Renal cortical epithelial cell (primary cell): Measurements from ENCODE around the gene KRT38. TPM values are rescaled to one million over a fixed set of nuclear protein-coding genes. Genes with fewer than 3 reads are reported as not detected.

Experiments used
- DNase-seq: peaks from one replicate; pipeline ENCODE4 v3.0.0-alpha.2; 2011; ENCODE audit warnings: low read depth
- total RNA-seq: library from RNA; depleted of rRNA; stranded (reverse); fragments of >200 nt; gene quantifications from 2 replicates; pipeline ENCODE4 v1.2.3, GENCODE V29; 2014

Gene KRT38
- total RNA-seq: not detected in 2 replicates

- DNase-seq: no peak
Measured at GRCh38 chr17:41440531-41441033, at the start of gene KRT38. TSS of gene KRT38 (minus strand) at chr17:41440983. CDS start at chr17:41440921, 62 bp downstream.

GRCh38 chr17:41489531-41489930 is 48.7 kb upstream of the KRT38 start, which contains the start of gene KRT36:
TSS of gene KRT36 (minus strand) at chr17:41489910. CDS start at chr17:41489864, 46 bp downstream.
- DNase-seq: no peak

DNA sequence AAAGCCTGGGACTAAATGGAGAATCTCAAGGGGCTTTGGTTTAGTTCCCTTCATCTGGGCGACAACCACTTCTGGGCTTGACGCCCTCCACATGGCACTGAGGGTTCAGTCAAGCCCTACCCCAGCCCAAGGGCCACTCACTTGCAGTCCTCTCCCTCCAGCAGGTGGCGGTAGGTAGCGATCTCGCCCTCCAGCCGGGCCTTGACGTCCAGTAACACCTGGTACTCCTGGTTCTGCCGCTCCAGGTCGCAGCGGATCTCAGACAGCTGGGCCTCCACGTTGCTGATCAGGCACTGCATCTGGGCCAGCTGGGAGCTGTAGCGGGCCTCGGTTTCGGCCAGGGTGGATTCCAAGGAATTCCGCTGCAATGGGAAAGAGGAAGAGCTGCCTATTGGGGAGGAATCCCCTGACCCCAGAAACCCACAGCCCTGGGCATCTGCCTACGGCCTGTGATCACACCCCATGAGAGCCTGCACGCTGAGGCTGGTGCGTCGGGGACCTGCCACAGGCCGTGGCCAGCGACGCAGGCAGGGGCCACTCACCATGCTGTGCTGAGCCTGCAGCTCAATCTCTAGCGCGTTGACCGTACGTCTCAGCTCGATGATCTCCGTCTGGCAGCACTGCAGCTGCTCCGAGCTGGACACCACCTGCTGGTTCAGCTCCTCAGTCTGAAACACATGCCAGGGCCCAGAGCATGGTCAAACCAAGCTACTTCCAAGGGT is 46.2 kb upstream of the KRT38 start:
- no peak for DNase-seq

GRCh38 chr17:41486316-41486715 is 45.5 kb upstream of the KRT38 start:
- DNase-seq: no peak

DNA sequence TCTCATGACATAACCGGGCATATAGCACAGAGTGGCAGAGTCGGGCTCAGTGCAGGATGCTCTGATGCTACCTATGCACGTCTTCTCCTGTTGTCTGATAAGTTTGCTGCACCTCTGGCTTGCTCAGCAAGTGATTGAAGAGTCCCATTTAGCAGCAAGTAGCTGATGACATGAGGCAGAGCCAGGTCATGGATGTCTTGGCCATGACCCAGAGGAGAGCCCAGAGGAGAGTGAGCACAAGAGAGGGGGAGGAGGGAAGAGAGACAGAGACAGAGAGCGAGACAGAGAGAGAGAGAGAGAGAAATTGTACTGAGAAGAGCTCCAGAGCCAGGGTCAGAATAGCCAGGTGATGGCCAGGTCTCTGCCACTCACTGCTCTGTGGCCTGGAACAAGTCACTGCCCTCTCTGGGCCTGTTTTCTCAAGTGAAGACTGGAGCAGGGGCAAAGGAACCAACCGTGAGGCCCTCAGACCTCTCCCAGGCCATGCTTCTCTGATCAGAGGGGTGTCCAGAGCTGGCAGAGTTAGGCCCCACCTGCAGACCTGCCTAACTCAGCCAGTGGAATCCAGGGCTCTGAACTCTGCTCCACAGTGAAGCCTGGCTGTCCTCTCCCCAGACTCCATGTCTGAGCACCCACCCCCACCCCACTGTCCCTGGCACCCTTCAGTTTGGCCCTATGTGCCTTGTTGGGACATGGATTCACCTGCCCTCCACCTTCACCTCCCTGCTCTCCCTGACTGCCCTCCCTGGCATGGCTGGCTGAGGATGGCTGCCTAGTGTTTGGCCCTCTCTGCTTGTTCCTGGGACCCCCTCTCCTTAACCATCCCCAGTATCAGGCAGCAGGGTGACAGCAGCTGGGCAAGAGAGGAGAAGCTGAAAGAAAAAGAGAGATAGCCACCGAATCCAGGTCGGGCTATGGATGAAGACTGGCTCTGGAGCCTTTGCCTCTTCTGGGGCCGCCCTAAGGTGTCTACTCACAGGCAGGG is 44.4 kb upstream of the KRT38 start:
- DNase-seq: no peak

DNA sequence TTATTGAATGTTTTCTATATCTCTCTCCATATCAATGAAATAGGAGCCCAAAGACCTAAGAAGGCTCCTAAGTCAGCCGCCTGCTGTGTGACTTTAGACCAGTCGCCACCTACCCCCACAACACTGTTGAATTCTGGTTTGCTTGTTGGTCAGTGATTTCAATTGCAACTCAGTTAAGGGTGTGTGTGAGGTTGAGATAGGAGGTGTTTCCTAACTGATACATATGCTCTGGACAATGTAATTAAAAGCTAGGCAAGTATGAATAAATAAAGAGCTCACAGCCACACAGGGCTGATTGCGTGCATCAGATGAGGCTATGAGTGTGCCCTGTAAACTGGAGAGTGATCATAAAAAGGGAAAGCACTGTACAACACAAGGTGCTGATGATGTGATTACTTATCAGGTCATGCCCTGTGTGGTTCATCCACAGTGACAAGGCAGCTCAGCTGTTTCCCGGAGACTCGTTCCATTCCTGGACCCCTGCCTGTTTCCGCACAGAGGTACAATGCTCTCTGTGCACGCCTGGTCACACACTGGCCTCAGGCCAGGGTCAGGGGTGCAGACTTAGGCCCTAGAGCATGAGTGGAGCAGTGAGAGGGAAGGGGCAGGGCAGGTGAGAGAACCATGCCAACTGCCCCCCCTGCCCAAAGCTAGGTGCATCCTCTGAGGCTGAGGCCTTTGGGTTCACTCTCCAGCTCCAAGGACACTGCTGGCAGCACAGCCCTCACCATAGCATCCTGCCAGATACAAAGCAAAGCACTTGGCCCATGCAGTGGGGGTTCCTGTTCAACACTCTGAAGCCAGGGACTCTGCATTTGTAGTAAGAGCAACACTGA is 43.4 kb upstream of the KRT38 start:
- DNase-seq: peak; percentile 32

DNA sequence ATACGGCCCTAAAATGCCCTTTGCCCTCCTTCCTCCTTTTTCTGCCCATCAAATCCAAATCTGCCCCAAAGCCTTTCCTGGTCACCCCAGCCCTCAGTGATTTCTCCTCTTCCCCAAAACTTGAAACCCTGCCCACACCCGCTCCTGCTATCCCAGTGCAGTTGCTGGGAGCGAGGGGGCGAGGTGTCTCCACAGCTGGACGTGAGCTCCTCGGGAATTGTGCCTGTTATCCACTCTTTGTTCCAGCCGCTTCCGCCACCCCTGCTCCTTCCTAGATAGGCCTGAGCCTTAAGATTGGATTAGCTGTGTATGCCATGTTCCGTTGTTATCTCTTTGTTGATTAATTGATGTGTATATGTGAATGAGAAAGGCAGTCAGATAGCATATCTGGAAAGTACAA is 42.7 kb upstream of the KRT38 start:
- no peak for DNase-seq

DNA sequence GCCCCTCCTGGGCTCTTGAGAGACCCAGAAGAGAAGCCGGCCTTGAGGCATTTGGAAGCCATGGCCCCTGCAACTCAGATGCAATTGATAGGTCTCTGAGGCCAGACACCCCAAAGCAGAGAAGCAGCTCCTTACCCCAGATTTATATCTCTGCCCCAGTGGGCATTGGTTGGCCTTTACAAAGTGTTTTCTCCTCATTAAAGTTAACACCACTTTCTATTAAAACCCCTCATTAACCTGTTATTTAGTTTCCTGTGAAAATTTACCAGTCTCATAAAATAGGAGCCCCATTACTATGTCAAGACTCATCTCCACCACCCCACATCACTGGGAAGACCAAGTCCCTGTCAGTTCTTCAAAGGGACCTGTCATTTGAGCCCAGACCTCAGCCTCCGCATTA is 40.3 kb upstream of the KRT38 start, which contains the start of gene KRT35:
Gene KRT35 (minus strand): TSS at position 116 of the 400 bp plus-strand sequence. CDS start 54 bp downstream, at position 62.
- DNase-seq: no peak

- DNase-seq: no peak
Measured at GRCh38 chr17:41480581-41480980, 39.8 kb upstream of the KRT38 start.

- DNase-seq: no peak
Measured at GRCh38 chr17:41480136-41480535, 39.4 kb upstream of the KRT38 start.

- peak; percentile 58 for DNase-seq
Measured at GRCh38 chr17:41478237-41478636, 37.5 kb upstream of the KRT38 start.

GRCh38 chr17:41476866-41477815 is 36.4 kb upstream of the KRT38 start:
- no peak for DNase-seq

DNA sequence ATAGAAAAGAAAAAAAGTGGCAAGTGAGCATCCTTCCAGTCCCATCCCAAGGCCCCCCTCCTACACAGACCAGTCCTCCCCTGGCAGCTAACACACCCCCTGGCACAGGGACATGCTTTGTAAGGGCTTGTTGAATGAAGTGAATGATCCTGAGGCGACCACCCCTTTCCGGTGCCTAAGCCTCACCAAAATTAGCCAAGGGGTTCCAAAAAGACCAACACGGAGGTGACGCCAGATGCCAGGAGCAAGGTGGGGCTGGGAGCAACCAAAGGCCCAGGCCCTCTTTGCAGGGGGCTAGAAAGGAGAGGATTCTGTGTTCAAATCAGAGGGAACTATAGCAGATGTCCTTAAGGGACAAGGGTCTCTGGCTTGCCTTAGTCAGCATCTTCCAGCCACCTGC is 34.6 kb upstream of the KRT38 start:
- no peak for DNase-seq

- no peak for DNase-seq
Measured at GRCh38 chr17:41474863-41475262, 34.1 kb upstream of the KRT38 start.

- no peak for DNase-seq
Measured at GRCh38 chr17:41468346-41468745, 27.6 kb upstream of the KRT38 start.

- peak; percentile 25 for DNase-seq
Measured at GRCh38 chr17:41467561-41467960, 26.8 kb upstream of the KRT38 start.

DNA sequence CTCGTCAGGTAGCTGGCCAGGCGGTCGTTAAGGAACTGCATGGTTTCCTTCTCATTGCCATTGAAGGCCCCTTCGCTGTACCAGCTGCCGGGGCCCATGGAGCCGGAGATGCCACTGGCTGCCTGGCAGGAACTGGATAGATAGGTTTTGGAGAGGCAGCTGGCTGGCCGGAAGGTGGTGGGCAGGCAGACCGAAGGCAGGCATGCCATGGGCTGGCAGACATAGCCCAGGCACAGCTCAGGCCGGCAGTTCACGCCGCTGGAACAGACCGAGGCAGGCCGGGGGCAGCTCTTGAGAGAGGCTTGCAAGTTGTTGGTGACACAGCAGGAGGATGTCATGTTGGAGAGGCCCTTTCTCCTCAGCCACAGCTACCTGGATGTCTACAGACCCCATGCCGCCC is 26.2 kb upstream of the KRT38 start, which contains the start of gene KRT32:
Gene KRT32 (minus strand): TSS at position 399 of the 400 bp plus-strand sequence. CDS start 61 bp downstream, at position 338.
- no peak for DNase-seq

GRCh38 chr17:41464682-41465081 is 23.9 kb upstream of the KRT38 start:
- peak; percentile 97 for DNase-seq

GRCh38 chr17:41464173-41464572 is 23.4 kb upstream of the KRT38 start:
- DNase-seq: no peak

GRCh38 chr17:41463746-41464145 is 23.0 kb upstream of the KRT38 start:
- no peak for DNase-seq
